ENCODE data around the gene ANG.

DNA sequence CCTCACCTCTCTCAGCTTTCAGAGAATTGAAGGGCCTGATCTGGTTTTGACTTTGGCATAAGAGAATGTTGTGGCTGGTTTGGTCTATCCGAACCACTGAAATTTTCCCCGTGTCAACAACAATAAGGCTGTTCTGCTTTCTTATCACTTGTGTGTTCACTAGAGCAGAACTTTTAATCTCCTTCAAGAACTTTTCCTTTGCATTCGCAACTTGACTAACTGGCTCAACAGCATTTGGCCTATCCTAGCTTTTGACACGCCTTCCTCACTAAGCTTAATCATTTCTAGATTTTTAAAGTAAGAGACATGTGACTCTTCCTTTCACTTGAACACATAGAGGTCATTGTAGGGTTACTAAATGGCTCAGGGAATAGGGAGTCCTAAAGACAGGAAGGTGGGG, 31.2 kb downstream of the ANG start:
- TF ChIP-seq, protein P1, sequence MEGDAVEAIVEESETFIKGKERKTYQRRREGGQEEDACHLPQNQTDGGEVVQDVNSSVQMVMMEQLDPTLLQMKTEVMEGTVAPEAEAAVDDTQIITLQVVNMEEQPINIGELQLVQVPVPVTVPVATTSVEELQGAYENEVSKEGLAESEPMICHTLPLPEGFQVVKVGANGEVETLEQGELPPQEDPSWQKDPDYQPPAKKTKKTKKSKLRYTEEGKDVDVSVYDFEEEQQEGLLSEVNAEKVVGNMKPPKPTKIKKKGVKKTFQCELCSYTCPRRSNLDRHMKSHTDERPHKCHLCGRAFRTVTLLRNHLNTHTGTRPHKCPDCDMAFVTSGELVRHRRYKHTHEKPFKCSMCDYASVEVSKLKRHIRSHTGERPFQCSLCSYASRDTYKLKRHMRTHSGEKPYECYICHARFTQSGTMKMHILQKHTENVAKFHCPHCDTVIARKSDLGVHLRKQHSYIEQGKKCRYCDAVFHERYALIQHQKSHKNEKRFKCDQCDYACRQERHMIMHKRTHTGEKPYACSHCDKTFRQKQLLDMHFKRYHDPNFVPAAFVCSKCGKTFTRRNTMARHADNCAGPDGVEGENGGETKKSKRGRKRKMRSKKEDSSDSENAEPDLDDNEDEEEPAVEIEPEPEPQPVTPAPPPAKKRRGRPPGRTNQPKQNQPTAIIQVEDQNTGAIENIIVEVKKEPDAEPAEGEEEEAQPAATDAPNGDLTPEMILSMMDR (IDR thresholded peaks at IDR 0.05): no peak
- TF ChIP-seq POLR2A (IDR thresholded peaks at IDR 0.05): no peak

Measured in right lobe of liver (tissue), 4 donors.